DOHH2 (cell line): ENCODE results near the gene CLDN1.

Experiments used
- H3F3A ChIP-seq: fragments of 200-600 bp; sonication (generic), shearing (Covaris generic); 2 replicates; pipeline ENCODE4 v1.6.0; 2016; ENCODE audit warnings: antibody characterized with exemption, mild to moderate bottlenecking; ENCODE audit not compliant: control insufficient read depth, insufficient read depth
- H3K27ac ChIP-seq: fragments of 200-600 bp; sonication (generic); 2 replicates; pipeline ENCODE4 v1.5.1; 2014; ENCODE audit warnings: low read depth, mild to moderate bottlenecking, low read length, moderate library complexity
- H3K27me3 ChIP-seq: fragments of 200-600 bp; sonication (generic); 2 replicates; pipeline ENCODE4 v1.6.1; 2014; ENCODE audit warnings: mild to moderate bottlenecking, low read length, mixed read lengths; ENCODE audit not compliant: control insufficient read depth
- H3K36me3 ChIP-seq: fragments of 200-600 bp; sonication (generic); 2 replicates; pipeline ENCODE4 v1.6.1; 2014; ENCODE audit warnings: mild to moderate bottlenecking, low read length, moderate library complexity, mixed read lengths; ENCODE audit not compliant: control insufficient read depth
- H3K4me1 ChIP-seq: fragments of 200-600 bp; sonication (generic); 2 replicates; pipeline ENCODE4 v1.6.1; 2014; ENCODE audit warnings: mild to moderate bottlenecking, low read length, mixed read lengths; ENCODE audit not compliant: control insufficient read depth
- H3K4me2 ChIP-seq: fragments of 200-600 bp; sonication (generic); 2 replicates; pipeline ENCODE4 v1.6.0; 2014; ENCODE audit warnings: mild to moderate bottlenecking, low read length, moderate library complexity
- H3K4me3 ChIP-seq: fragments of 200-600 bp; sonication (generic); 2 replicates; pipeline ENCODE4 v1.5.1; 2014; ENCODE audit warnings: mild to moderate bottlenecking, low read length, mixed read lengths
- H3K79me2 ChIP-seq: fragments of 200-600 bp; sonication (generic); 2 replicates; pipeline ENCODE4 v1.6.1; 2014; ENCODE audit warnings: mild to moderate bottlenecking, low read length, mixed read lengths; ENCODE audit not compliant: control insufficient read depth
- H3K9me2 ChIP-seq: fragments of 200-600 bp; sonication (generic); replicated peaks from 2 replicates; pipeline ENCODE4 v1.6.1; 2014; ENCODE audit warnings: mild to moderate bottlenecking, low read length, mixed read lengths; ENCODE audit not compliant: control insufficient read depth
- H3K9me3 ChIP-seq: fragments of 200-600 bp; sonication (generic); 2 replicates; pipeline ENCODE4 v1.6.1; 2014; ENCODE audit warnings: antibody characterized with exemption, low read length, mixed read lengths; ENCODE audit not compliant: control insufficient read depth, insufficient read depth
- H4K20me1 ChIP-seq: fragments of 200-600 bp; sonication (generic); 2 replicates; pipeline ENCODE4 v1.6.0; 2014; ENCODE audit warnings: low read depth, mild to moderate bottlenecking, antibody characterized with exemption, low read length, moderate library complexity; ENCODE audit not compliant: control insufficient read depth, insufficient read depth
- CTCF ChIP-seq: fragments of 200-600 bp; sonication (generic); IDR thresholded peaks from one replicate; pipeline ENCODE4 v1.5.1; 2014; ENCODE audit warnings: antibody characterized with exemption, mild to moderate bottlenecking, low read depth, low read length; ENCODE audit not compliant: poor library complexity, severe bottlenecking
- EZH2phosphoT487 ChIP-seq: fragments of 200-600 bp; sonication (generic); IDR thresholded peaks from 2 replicates; pipeline ENCODE4 v1.6.1; 2017; ENCODE audit warnings: borderline replicate concordance, mild to moderate bottlenecking, antibody characterized with exemption, low read length, moderate library complexity, mixed read lengths

Gene CLDN1

GRCh38 chr3:190319660-190320059 is 2.6 kb downstream of the CLDN1 start:
- TF ChIP-seq CTCF (no peak), EZH2phosphoT487 (no peak)
- no peak overlapping the region for H3K4me2 ChIP-seq

GRCh38 chr3:190318666-190319065 is 3.6 kb downstream of the CLDN1 start:
- H3K27ac ChIP-seq, result no peak overlapping the region
- TF ChIP-seq CTCF (no peak), EZH2phosphoT487 (no peak)
- H3K4me3 ChIP-seq, result no peak overlapping the region
- no peaks in the 10 kb centered on the region for H3F3A ChIP-seq
- no peaks in the 10 kb centered on the region for H3K9me2 ChIP-seq
- H3K27me3 ChIP-seq, result peaks cover 7% of the 10 kb centered on the region
- H3K79me2 ChIP-seq, result no peaks in the 10 kb centered on the region
- no peaks in the 10 kb centered on the region for H4K20me1 ChIP-seq
- H3K4me1 ChIP-seq, result no peaks in the 10 kb centered on the region
- H3K9me3 ChIP-seq, result no peaks in the 10 kb centered on the region
- H3K4me2 ChIP-seq, result no peak overlapping the region
- no peaks in the 10 kb centered on the region for H3K36me3 ChIP-seq

More at GRCh38 chr3:190319660-190320059, 2.6 kb downstream of the CLDN1 start:
- H3K79me2 ChIP-seq, result no peaks in the 10 kb centered on the region
- no peaks in the 10 kb centered on the region for H3K9me3 ChIP-seq
- H3K36me3 ChIP-seq, result no peaks in the 10 kb centered on the region
- H3K27me3 ChIP-seq, result peaks cover 7% of the 10 kb centered on the region
- H3K4me1 ChIP-seq, result no peaks in the 10 kb centered on the region
- H3K4me3 ChIP-seq, result no peak overlapping the region
- no peaks in the 10 kb centered on the region for H3F3A ChIP-seq
- H3K27ac ChIP-seq, result no peak overlapping the region
- H3K9me2 ChIP-seq, result no peaks in the 10 kb centered on the region
- H4K20me1 ChIP-seq, result no peaks in the 10 kb centered on the region

- H3K4me3 ChIP-seq, result no peak overlapping the region
- no peaks in the 10 kb centered on the region for H3K79me2 ChIP-seq
- H3K9me2 ChIP-seq, result no peaks in the 10 kb centered on the region
- no peaks in the 10 kb centered on the region for H4K20me1 ChIP-seq
- no peaks in the 10 kb centered on the region for H3F3A ChIP-seq
- no peaks in the 10 kb centered on the region for H3K4me1 ChIP-seq
- H3K27ac ChIP-seq, result no peak overlapping the region
- no peaks in the 10 kb centered on the region for H3K36me3 ChIP-seq
- TF ChIP-seq CTCF (no peak), EZH2phosphoT487 (no peak)
- H3K4me2 ChIP-seq, result no peak overlapping the region
- H3K9me3 ChIP-seq, result no peaks in the 10 kb centered on the region
- no peaks in the 10 kb centered on the region; the same call in 1 of the 2 replicates for H3K27me3 ChIP-seq
Observed at GRCh38 chr3:190314741-190315140, 7.5 kb downstream of the CLDN1 start.
